ENCODE results near the gene PDS5B.

The PDS5B gene

DNA sequence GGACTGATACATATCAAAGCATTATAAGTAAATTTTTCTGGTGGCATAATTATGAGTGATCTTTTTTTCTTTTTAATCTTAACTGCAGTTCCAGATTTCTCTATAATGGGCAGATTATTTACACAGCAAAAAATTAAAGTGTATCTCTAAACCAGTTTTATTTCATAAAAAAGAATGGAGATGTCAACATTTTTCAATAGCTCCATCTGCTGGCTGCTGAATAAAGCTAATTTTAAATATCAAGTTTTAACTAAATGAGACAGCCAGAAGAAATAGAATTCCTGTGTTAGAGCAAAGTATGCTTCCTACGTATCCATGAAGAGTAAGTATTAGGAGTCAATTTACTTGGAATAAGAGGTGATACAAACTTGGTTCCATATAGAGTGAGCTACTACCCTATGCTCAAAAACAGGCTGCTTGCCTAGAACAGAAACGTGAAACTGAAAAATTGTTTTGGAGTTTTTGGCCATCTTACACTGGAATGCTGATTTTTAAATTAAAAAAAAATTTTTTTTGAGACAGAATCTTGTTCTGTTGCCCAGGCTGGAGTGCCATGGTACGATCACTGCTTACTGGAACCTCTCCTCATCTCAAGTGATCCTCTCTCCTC lies 5.0 kb upstream of the PDS5B start:
- H3K79me2 ChIP-seq (ENCODE audit: insufficient read depth, low read length): no peaks in the 10 kb centered on the region
- H2AFZ ChIP-seq (ENCODE audit: low read depth, low read length, severe bottlenecking): no peak overlapping the region
- no peaks in the 10 kb centered on the region for H3K9me2 ChIP-seq (replicated peaks; ENCODE audit: insufficient read depth, low read length)
- H3K27me3 ChIP-seq (ENCODE audit: low read length): no peaks in the 10 kb centered on the region
- H4K20me1 ChIP-seq (ENCODE audit: low read depth, low read length): no peaks in the 10 kb centered on the region
- H3K4me3 ChIP-seq (ENCODE audit: insufficient read depth, low read length, poor library complexity, severe bottlenecking): no peak overlapping the region
- H3K36me3 ChIP-seq (ENCODE audit: low read length): no peaks in the 10 kb centered on the region
- H3F3A ChIP-seq (ENCODE audit: insufficient read depth): no peaks in the 10 kb centered on the region
- no peak overlapping the region for H3K4me2 ChIP-seq (ENCODE audit: low read depth, low read length, poor library complexity, severe bottlenecking)
- H3K9ac ChIP-seq (ENCODE audit: low read length): no peak overlapping the region
- TF ChIP-seq, protein P1, sequence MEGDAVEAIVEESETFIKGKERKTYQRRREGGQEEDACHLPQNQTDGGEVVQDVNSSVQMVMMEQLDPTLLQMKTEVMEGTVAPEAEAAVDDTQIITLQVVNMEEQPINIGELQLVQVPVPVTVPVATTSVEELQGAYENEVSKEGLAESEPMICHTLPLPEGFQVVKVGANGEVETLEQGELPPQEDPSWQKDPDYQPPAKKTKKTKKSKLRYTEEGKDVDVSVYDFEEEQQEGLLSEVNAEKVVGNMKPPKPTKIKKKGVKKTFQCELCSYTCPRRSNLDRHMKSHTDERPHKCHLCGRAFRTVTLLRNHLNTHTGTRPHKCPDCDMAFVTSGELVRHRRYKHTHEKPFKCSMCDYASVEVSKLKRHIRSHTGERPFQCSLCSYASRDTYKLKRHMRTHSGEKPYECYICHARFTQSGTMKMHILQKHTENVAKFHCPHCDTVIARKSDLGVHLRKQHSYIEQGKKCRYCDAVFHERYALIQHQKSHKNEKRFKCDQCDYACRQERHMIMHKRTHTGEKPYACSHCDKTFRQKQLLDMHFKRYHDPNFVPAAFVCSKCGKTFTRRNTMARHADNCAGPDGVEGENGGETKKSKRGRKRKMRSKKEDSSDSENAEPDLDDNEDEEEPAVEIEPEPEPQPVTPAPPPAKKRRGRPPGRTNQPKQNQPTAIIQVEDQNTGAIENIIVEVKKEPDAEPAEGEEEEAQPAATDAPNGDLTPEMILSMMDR (IDR thresholded peaks at IDR 0.05; ENCODE audit: insufficient read depth, low read length, poor library complexity, severe bottlenecking): peak; percentile 79
- no peak for TF ChIP-seq EZH2phosphoT487 (conservative IDR thresholded peaks at IDR 0.05; ENCODE audit: low read length)
- no peak overlapping the region for H3K27ac ChIP-seq (ENCODE audit: low read depth, low read length)
- peaks cover 11% of the 10 kb centered on the region; the same call in 1 of the 2 replicates for H3K9me3 ChIP-seq (ENCODE audit: insufficient read depth, low read length)

GRCh38 chr13:32582281-32582680 lies 4.0 kb upstream of the PDS5B start:
- no peak overlapping the region for H3K4me2 ChIP-seq (ENCODE audit: low read depth, low read length, poor library complexity, severe bottlenecking)
- H3K27me3 ChIP-seq (ENCODE audit: low read length): no peaks in the 10 kb centered on the region
- H3K27ac ChIP-seq (ENCODE audit: low read depth, low read length): no peak overlapping the region
- no peak overlapping the region for H3K4me3 ChIP-seq (ENCODE audit: insufficient read depth, low read length, poor library complexity, severe bottlenecking)
- no peaks in the 10 kb centered on the region for H3F3A ChIP-seq (ENCODE audit: insufficient read depth)
- peaks cover 7% of the 10 kb centered on the region; the same call in 1 of the 2 replicates for H3K9me3 ChIP-seq (ENCODE audit: insufficient read depth, low read length)
- no peak overlapping the region for H2AFZ ChIP-seq (ENCODE audit: low read depth, low read length, severe bottlenecking)
- H3K79me2 ChIP-seq (ENCODE audit: insufficient read depth, low read length): peaks cover 2% of the 10 kb centered on the region
- TF ChIP-seq, protein P1 (IDR thresholded peaks at IDR 0.05; ENCODE audit: insufficient read depth, low read length, poor library complexity, severe bottlenecking): no peak
- no peak for TF ChIP-seq EZH2phosphoT487 (conservative IDR thresholded peaks at IDR 0.05; ENCODE audit: low read length)
- H3K9ac ChIP-seq (ENCODE audit: low read length): no peak overlapping the region
- H3K36me3 ChIP-seq (ENCODE audit: low read length): no peaks in the 10 kb centered on the region
- no peaks in the 10 kb centered on the region for H3K9me2 ChIP-seq (replicated peaks; ENCODE audit: insufficient read depth, low read length)
- no peaks in the 10 kb centered on the region for H4K20me1 ChIP-seq (ENCODE audit: low read depth, low read length)

DNA sequence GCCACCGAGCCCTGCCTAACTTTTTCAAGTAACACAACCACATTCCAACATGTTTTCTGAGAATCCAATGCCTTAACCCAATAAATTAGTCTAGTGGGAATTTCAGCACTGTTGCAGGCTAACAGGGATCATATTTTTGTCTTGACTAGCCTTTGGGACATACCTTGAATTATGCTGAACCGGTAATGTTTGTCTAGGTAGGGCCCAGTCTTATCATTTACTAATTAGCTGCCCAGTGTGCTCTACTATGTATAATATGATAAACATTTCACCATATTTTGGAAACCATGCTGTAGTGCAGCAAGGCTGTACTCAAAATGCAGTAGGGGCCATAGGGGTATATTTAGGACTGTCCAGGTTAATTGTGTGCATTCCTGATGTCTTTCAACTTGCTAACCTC lies 3.3 kb upstream of the PDS5B start:
- Histone ChIP-seq H3K79me2 (ENCODE audit: insufficient read depth, low read length) (peaks cover 9% of the 10 kb centered on the region), H4K20me1 (ENCODE audit: low read depth, low read length) (no peaks in the 10 kb centered on the region), H3K4me3 (ENCODE audit: insufficient read depth, low read length, poor library complexity, severe bottlenecking) (no peak overlapping the region), H2AFZ (ENCODE audit: low read depth, low read length, severe bottlenecking) (no peak overlapping the region), H3K9ac (ENCODE audit: low read length) (no peak overlapping the region), H3F3A (ENCODE audit: insufficient read depth) (no peaks in the 10 kb centered on the region), H3K9me3 (ENCODE audit: insufficient read depth, low read length) (no peaks in the 10 kb centered on the region), H3K36me3 (ENCODE audit: low read length) (no peaks in the 10 kb centered on the region), H3K27ac (ENCODE audit: low read depth, low read length) (no peak overlapping the region), H3K4me2 (ENCODE audit: low read depth, low read length, poor library complexity, severe bottlenecking) (no peak overlapping the region), H3K27me3 (ENCODE audit: low read length) (no peaks in the 10 kb centered on the region), H3K9me2 (replicated peaks; ENCODE audit: insufficient read depth, low read length) (no peaks in the 10 kb centered on the region)
- TF ChIP-seq EZH2phosphoT487 (conservative IDR thresholded peaks at IDR 0.05; ENCODE audit: low read length): no peak

GRCh38 chr13:32585550-32586079 lies 637 bp upstream of the PDS5B start:
- TF ChIP-seq EZH2phosphoT487 (conservative IDR thresholded peaks at IDR 0.05; ENCODE audit: low read length): no peak
- TF ChIP-seq, protein P1 (IDR thresholded peaks at IDR 0.05; ENCODE audit: insufficient read depth, low read length, poor library complexity, severe bottlenecking): no peak
- Histone ChIP-seq H3K9me2 (replicated peaks; ENCODE audit: insufficient read depth, low read length) (no peaks in the 10 kb centered on the region), H3K36me3 (ENCODE audit: low read length) (no peaks in the 10 kb centered on the region), H4K20me1 (ENCODE audit: low read depth, low read length) (peaks cover 23% of the 10 kb centered on the region), H2AFZ (ENCODE audit: low read depth, low read length, severe bottlenecking) (peak overlapping the region; percentile 97), H3K4me3 (ENCODE audit: insufficient read depth, low read length, poor library complexity, severe bottlenecking) (peak overlapping the region; percentile 59), H3K27me3 (ENCODE audit: low read length) (no peaks in the 10 kb centered on the region), H3K27ac (ENCODE audit: low read depth, low read length) (no peak overlapping the region), H3K79me2 (ENCODE audit: insufficient read depth, low read length) (peaks cover 36% of the 10 kb centered on the region), H3F3A (ENCODE audit: insufficient read depth) (no peaks in the 10 kb centered on the region), H3K4me2 (ENCODE audit: low read depth, low read length, poor library complexity, severe bottlenecking) (peak overlapping the region; percentile 89), H3K9ac (ENCODE audit: low read length) (peak overlapping the region; percentile 86), H3K9me3 (ENCODE audit: insufficient read depth, low read length) (no peaks in the 10 kb centered on the region)

Data from SU-DHL-6 (cell line).